GM10266 (cell line): Measurements from ENCODE around the gene SLAMF9.

ENCODE experiments used
- DNase-seq: peaks from one replicate; pipeline ENCODE4 v3.0.0; 2012; ENCODE audit errors: extremely low spot score
- TF ChIP-seq, protein P1 (sequence below): IDR thresholded peaks from 2 replicates; pipeline ENCODE4 v1.5.1; 2012; ENCODE audit warnings: mild to moderate bottlenecking, low read depth; ENCODE audit not compliant: control insufficient read depth, insufficient read depth; ENCODE audit errors: missing control alignments

The SLAMF9 gene

DNA sequence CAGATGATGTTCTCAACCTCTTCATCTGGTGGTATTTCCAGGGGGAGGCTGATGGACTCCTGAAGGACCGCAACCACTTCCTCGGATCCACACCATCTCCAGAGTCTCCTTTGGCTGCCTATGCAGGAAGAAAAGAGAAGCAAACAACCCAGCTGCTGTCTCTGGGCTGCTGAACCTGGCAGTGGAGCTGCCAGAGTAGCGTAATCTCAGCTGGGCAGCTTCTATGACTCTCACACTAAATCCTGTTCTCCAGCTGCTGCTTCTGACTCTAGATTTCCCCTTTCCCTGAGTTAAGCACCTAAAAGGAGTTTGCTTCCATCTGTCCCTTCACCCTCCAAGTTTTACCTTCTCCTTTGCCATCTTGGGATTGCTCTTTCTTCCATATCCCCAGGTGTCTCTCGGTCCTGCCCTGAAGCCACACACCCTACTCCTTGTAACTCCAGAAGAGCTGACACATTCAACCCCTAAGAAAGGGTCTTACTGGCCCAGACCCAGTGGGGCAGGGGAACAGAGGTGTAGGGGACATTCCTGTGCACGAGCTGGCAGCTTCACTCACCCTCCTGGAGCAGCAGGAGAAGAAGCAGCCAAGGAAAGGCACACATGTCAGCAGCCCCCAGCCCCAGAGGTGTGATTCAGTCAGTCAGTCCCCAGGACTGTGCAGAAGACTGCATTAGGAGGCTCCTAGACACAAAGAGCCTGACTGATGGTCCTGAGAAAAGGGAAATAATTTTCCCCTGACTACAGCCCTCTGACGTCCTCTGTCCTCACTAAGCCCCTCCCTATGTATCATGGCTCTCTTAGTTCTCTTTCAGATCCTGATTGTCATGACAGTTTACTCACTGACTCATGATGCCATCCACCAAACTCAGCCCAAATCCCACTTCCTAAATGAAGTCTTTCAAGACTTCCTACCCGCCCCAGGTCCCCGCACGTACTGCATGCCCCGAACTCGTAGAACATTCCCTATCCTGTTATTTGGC, at the start of gene SLAMF9:
TSS of gene SLAMF9 (minus strand) at position 702 of the 980 bp plus-strand sequence. CDS start at position 602, 100 bp downstream.
- TF ChIP-seq, protein P1, sequence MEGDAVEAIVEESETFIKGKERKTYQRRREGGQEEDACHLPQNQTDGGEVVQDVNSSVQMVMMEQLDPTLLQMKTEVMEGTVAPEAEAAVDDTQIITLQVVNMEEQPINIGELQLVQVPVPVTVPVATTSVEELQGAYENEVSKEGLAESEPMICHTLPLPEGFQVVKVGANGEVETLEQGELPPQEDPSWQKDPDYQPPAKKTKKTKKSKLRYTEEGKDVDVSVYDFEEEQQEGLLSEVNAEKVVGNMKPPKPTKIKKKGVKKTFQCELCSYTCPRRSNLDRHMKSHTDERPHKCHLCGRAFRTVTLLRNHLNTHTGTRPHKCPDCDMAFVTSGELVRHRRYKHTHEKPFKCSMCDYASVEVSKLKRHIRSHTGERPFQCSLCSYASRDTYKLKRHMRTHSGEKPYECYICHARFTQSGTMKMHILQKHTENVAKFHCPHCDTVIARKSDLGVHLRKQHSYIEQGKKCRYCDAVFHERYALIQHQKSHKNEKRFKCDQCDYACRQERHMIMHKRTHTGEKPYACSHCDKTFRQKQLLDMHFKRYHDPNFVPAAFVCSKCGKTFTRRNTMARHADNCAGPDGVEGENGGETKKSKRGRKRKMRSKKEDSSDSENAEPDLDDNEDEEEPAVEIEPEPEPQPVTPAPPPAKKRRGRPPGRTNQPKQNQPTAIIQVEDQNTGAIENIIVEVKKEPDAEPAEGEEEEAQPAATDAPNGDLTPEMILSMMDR = no peak
- DNase-seq = no peak

DNA sequence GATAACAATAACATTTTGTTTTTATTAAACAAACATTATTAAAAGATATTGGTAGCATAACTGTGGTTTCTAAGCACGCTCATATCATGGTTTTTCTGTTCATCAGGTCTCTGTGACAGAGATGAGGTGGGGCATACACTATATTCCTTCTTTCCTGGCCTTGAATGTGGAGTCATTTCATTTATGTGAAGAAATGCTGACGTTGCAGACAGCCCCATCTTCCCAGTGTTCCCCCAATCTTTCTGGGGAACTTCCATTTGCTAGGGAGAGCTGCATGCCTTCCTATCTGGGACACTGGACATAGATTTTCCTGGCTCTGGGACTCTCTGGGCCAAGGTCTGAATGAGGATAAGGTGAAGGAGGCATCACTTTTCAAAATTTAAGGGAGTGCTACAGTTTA, 47.4 kb upstream of the SLAMF9 start:
- no peak for DNase-seq
- TF ChIP-seq, protein P1 = no peak

DNA sequence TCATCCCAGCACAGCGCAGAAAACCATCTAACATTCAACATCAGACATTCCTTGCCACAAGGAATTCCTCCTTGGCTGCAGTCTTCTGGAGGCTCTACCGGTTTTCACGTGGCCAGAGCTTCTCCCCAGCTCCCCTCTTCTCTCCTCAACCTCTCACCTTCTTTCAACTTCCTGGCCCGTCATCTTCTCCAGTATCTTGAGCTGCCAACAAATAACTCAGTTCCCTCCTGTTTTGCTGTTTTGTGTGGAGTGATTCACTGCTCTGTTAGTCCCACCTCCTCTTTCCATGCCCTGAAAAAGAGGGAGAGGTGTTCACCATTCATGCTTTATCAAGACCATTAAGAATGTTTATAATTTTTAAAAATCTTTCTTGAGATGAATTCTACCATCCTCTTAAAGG, 45.2 kb upstream of the SLAMF9 start:
- TF ChIP-seq, protein P1 = no peak
- DNase-seq = no peak

DNA sequence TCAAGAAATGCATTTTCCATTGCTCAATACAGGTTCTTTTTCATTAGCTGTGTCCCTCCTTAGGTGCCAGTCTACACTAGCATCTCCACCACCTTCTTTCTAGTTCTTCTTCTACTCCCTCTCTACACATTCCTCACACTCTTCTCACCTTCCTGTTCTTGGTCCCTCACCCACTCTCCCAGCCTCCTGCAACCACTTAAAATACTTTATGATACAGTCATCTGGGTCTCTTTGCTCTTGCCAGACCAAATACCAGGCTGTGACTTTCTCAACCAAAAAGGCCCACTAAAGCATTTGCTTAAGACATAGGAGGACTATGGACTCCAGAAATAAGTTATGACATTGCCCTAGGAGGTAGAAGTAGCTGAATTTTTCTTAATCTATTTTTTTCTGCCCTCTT, 42.6 kb upstream of the SLAMF9 start:
- TF ChIP-seq, protein P1 = no peak
- no peak for DNase-seq

DNA sequence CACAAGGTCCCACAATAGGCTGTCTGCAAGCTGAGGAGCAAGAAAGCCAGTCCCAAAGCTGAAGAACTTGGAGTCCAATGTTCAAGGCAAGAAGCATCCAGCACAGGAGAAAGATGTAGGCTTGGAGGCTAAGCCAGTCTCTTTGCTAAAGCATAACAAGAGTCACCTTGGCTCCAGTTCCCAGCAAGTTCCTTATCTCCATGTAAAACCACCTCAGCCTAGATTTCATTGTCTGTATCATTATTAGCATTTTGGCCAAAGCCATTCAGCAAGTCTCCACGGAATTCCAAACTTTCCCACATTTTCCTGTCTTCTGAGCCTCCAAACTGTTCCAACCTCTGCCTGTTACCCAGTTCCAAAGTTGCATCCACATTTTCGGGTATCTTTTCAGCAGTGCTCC, 40.9 kb upstream of the SLAMF9 start:
- DNase-seq = no peak
- TF ChIP-seq, protein P1 = no peak

DNA sequence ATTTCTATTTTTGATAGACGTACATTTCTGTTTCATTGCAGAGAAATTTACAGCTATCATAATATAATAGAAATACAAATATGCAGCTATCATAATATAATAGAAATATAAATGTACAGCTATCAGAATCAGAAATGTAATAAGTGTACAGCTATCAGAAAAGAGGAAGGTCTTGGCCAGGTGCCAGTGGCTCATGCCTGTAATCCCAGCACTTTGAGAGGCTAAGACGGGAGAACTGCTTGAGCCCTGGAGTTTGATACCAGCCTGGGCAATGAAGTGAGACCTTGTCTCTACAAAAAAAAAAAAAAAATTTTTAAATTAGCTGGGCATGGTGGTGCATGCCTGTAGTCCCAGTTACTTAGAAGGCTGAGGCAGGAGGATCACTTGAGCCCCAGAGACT, 39.9 kb upstream of the SLAMF9 start:
- TF ChIP-seq, protein P1 = no peak

DNA sequence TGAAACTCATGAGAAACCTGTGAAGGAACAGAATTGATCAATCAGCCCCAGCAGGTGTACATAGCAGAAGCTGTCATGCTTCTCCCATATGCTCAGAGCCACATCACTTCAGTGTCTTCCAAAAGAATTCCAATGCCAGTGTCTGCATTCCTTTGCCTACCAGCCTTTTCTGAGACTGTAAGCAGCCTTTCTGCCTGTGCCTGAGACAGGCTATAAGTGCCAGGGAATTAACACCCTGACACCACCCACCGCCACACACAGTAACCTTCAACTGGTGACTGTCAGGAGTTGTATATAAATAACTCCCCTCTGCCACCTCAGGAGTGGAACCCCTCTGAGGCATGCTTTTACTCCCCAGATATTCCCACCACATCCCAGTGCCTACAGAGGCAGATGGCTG, 38.1 kb upstream of the SLAMF9 start:
- TF ChIP-seq, protein P1 = no peak
- DNase-seq = no peak

More for the DNA sequence above, 39.9 kb upstream of the SLAMF9 start:
- DNase-seq = no peak
